B cell (primary cell): ENCODE measurements around the gene RENBP. TPM values are rescaled to one million over a fixed set of nuclear protein-coding genes. Genes with fewer than 3 reads are reported as not detected.

ENCODE experiments used
- ATAC-seq: fragments of 200-7000 bp; cut with Tn5 transposase; one replicate; pipeline ENCODE4 v1.10.0; 2021; ENCODE audit warnings: low read depth, mild to moderate bottlenecking, moderate number of reproducible peaks, moderate library complexity
- CTCF ChIA-PET: fragments of 350-600 bp; sonication (Branson Sonifier 250); formaldehyde crosslinking; loops from one replicate; lab custom pipeline; 2021; ENCODE audit warnings: antibody characterized with exemption, inconsistent platforms; lab: Charles Lee
- POLR2A ChIA-PET: fragments of 350-600 bp; sonication (Branson Sonifier 250); formaldehyde crosslinking; loops from one replicate; lab custom pipeline; 2021; ENCODE audit warnings: antibody characterized with exemption; lab: Charles Lee
- DNase-seq: peaks from one replicate; pipeline ENCODE4 v3.0.0; 2013
- H2AFZ ChIP-seq: 2 replicates; pipeline ENCODE4 v1.6.1; 2012; ENCODE audit warnings: mild to moderate bottlenecking, low read depth, low read length; ENCODE audit not compliant: insufficient read depth, poor library complexity, severe bottlenecking
- H3K27ac ChIP-seq, 2 donors: 1 replicate in 1 of 2; 2 replicates in 1 of 2; pipeline ENCODE4 v1.5.1; 2012 to 2013; ENCODE audit warnings: low read length in 2 of 2, mild to moderate bottlenecking in 2 of 2, moderate library complexity in 1 of 2
- H3K27me3 ChIP-seq, 4 experiments: fragments of 200-600 bp in 1 of 4; sonication (generic) in 1 of 4; replicated peaks in 1 of 4; 1 replicate in 2 of 4; 2 replicates in 2 of 4; pipeline versions ENCODE4 v1.6.1 to v1.7.0; 2013 to 2016; ENCODE audit warnings: low read length in 3 of 4, mild to moderate bottlenecking in 2 of 4, mixed read lengths in 1 of 4, moderate library complexity in 1 of 4; ENCODE audit not compliant: insufficient read depth in 4 of 4, control insufficient read depth in 3 of 4; ENCODE audit errors: control extremely low read depth in 1 of 4
- H3K36me3 ChIP-seq, 2 experiments: replicated peaks in 1 of 2; 1 replicate in 1 of 2; 2 replicates in 1 of 2; pipeline versions ENCODE4 v1.6.1 to v1.7.1; 2013; ENCODE audit warnings: low read length in 1 of 2; ENCODE audit not compliant: insufficient read depth in 2 of 2, control insufficient read depth in 1 of 2; ENCODE audit errors: control extremely low read depth in 1 of 2, extremely low read depth in 1 of 2
- H3K4me1 ChIP-seq, 2 donors: fragments of 200-600 bp in 1 of 2; sonication (generic) in 1 of 2; 1 replicate in 1 of 2; 2 replicates in 1 of 2; pipeline versions ENCODE4 v1.5.1 to v1.6.1; 2013 to 2017; ENCODE audit warnings: low read length in 2 of 2; ENCODE audit not compliant: control insufficient read depth in 2 of 2, insufficient read depth in 2 of 2
- H3K4me2 ChIP-seq: replicated peaks from 2 replicates; pipeline ENCODE3; 2012; ENCODE audit warnings: mild to moderate bottlenecking, low read depth, low read length; ENCODE audit not compliant: poor library complexity, severe bottlenecking
- H3K4me3 ChIP-seq, 5 experiments: fragments of 200-600 bp in 1 of 5; sonication (generic) in 1 of 5; 1 replicate in 3 of 5; 2 replicates in 2 of 5; pipeline versions ENCODE4 v1.5.1 to v1.7.0; 2011 to 2016; ENCODE audit warnings: low read length in 4 of 5, mild to moderate bottlenecking in 4 of 5, low read depth in 2 of 5, control low read depth in 1 of 5, moderate library complexity in 1 of 5; ENCODE audit not compliant: insufficient read depth in 1 of 5; ENCODE audit errors: control extremely low read depth in 1 of 5, extremely low read depth in 1 of 5
- H3K79me2 ChIP-seq: fragments of 200-600 bp; sonication (generic); one replicate; pipeline ENCODE4 v1.6.0; 2016; ENCODE audit warnings: low read length; ENCODE audit not compliant: control insufficient read depth, insufficient read depth
- H3K9ac ChIP-seq: fragments of 200-600 bp; sonication (generic); 2 replicates; pipeline ENCODE4 v1.6.1; 2017; ENCODE audit warnings: mild to moderate bottlenecking, low read length, moderate library complexity
- H3K9me3 ChIP-seq, 3 donors: one replicate each; pipeline versions ENCODE4 v1.6.1 to v1.7.1; 2013; ENCODE audit warnings: low read length in 2 of 3; ENCODE audit not compliant: control insufficient read depth in 2 of 3, insufficient read depth in 1 of 3; ENCODE audit errors: control extremely low read depth in 1 of 3
- H4K20me1 ChIP-seq: 2 replicates; pipeline ENCODE4 v1.6.0; 2012; ENCODE audit warnings: mild to moderate bottlenecking, low read length; ENCODE audit not compliant: insufficient read depth, control insufficient read depth, poor library complexity, severe bottlenecking
- H3K27ac Mint-ChIP-seq: one replicate; pipeline ENCODE4 v1.8.0; 2021; ENCODE audit warnings: mixed read lengths
- H3K27me3 Mint-ChIP-seq: one replicate; pipeline ENCODE4 v1.8.0; 2021; ENCODE audit warnings: mixed read lengths
- H3K4me1 Mint-ChIP-seq: one replicate; pipeline ENCODE4 v1.8.0; 2021; ENCODE audit warnings: mixed read lengths
- H3K4me3 Mint-ChIP-seq: one replicate; pipeline ENCODE4 v1.8.0; 2021; ENCODE audit warnings: mixed read lengths
- H3K9me3 Mint-ChIP-seq: one replicate; pipeline ENCODE4 v1.8.0; 2022; ENCODE audit warnings: mixed read lengths; ENCODE audit not compliant: insufficient read depth
- CTCF ChIP-seq: fragments of 200-600 bp; IDR thresholded peaks from one replicate; pipeline ENCODE4 v1.8.0; 2022; ENCODE audit warnings: antibody characterized with exemption, mild to moderate bottlenecking
- EZH2 ChIP-seq: IDR thresholded peaks from 2 replicates; pipeline ENCODE4 v1.6.1; 2012; ENCODE audit warnings: borderline replicate concordance, low read depth, mild to moderate bottlenecking, moderate library complexity, low read length; ENCODE audit not compliant: insufficient read depth, poor library complexity, severe bottlenecking
- WGBS: methylation state at CpG from one replicate; pipeline ENCODE4 v1.1.5; 2013; ENCODE audit warnings: missing lambda C conversion rate; ENCODE audit not compliant: insufficient coverage; 5-methylcytosine and 5-hydroxymethylcytosine counted together
- intact Hi-C: fragments of 100-400 bp; cut with micrococcal nuclease; formaldehyde crosslinking; loops from one replicate; pipeline ENCODE4 v1.10.0; 2022
- polyA plus RNA-seq: library from polyadenylated mRNA; depleted of rRNA; stranded (reverse); fragments of >200 nt; gene quantifications from 2 replicates; pipeline ENCODE4 v1.2.3, GENCODE V29; 2012
- total RNA-seq, 2 donors: library from RNA; stranded (reverse); fragments of 120-200 nt in 1 of 2; gene quantifications; 1 replicate in 1 of 2; 2 replicates in 1 of 2; pipeline versions ENCODE4 v1.2.3 to v1.2.4, GENCODE V29; 2013 to 2022

RENBP gene
- total and polyA plus RNA-seq, 2 donors (not counting 1 experiment from before 2014, with no cell fraction given), result 30.6 to 39.2 TPM

- CTCF ChIA-PET, result interaction anchor here (1.0 to 13.1 kb wide), 4 partner anchors 25 to 161 kb away, joined by 3 to 325 read pairs (median 8); partner anchors contain the start of genes IDH3G, RENBP and SSR4
- Mint-ChIP-seq H3K9me3 (no peaks in the 10 kb centered on the region), H3K27me3 (no peaks in the 10 kb centered on the region), H3K4me1 (peaks cover 33% of the 10 kb centered on the region), H3K4me3 (peak overlapping the region; percentile 44), H3K27ac (peak overlapping the region; percentile 71)
- TF ChIP-seq EZH2, result no peak
- no peak for TF ChIP-seq CTCF
- Histone ChIP-seq H3K27me3 (no peaks in the 10 kb centered on the region), H4K20me1 (peaks cover 41% of the 10 kb centered on the region), H3K9ac (no peak overlapping the region), H3K79me2 (peaks cover 44% of the 10 kb centered on the region), H3K36me3 (peaks cover 0 to 27% of the 10 kb centered on the region in 2 experiments), H3K4me2 (peak overlapping the region; percentile 98), H3K27ac (no peak overlapping the region), H3K4me1 (peaks cover 32 to 40% of the 10 kb centered on the region in 2 donors), H2AFZ (no peak overlapping the region), H3K4me3 (no peak overlapping the region), H3K9me3 (no peaks in the 10 kb centered on the region)
- 83% methylated on average over 18 of the region's 40 CpGs for WGBS
- intact Hi-C loops, result no loop called here
- POLR2A ChIA-PET, result interaction anchor here (1.1 to 1.2 kb wide), 2 partner anchors 23 to 25 kb away, joined by 4 to 12 read pairs; no protein-coding TSS in a partner anchor
- no peak for ATAC-seq
- no peak for DNase-seq
These were observed 22.7 kb downstream of the RENBP start for GRCh38 chrX:153921511-153922446.

GRCh38 chrX:153921070-153921469 lies 23.4 kb downstream of the RENBP start:
- Histone ChIP-seq H3K36me3 (peaks cover 0 to 34% of the 10 kb centered on the region in 2 experiments), H3K9me3 (no peaks in the 10 kb centered on the region), H3K9ac (no peak overlapping the region), H2AFZ (no peak overlapping the region), H3K79me2 (peaks cover 44% of the 10 kb centered on the region), H3K4me1 (peaks cover 29 to 40% of the 10 kb centered on the region in 2 donors), H3K27ac (no peak overlapping the region), H3K4me3 (no peak overlapping the region), H3K27me3 (no peaks in the 10 kb centered on the region), H3K4me2 (no peak overlapping the region), H4K20me1 (peaks cover 48% of the 10 kb centered on the region)
- Mint-ChIP-seq H3K27me3 (no peaks in the 10 kb centered on the region), H3K27ac (no peak overlapping the region), H3K4me3 (no peak overlapping the region), H3K4me1 (peaks cover 33% of the 10 kb centered on the region), H3K9me3 (no peaks in the 10 kb centered on the region)
- DNase-seq, result no peak
- WGBS, result 100% methylated on average over 8 of the region's 16 CpGs
- intact Hi-C loops, result no loop called here
- ChIA-PET CTCF (interaction anchor here (13.1 kb wide), 1 partner anchor 25 kb away, joined by 325 read pairs; the partner anchor contains the start of gene RENBP), POLR2A (interaction anchor here (0.6 to 1.1 kb wide), 2 partner anchors 26 to 208 kb away, joined by 4 read pairs; no protein-coding TSS in a partner anchor)
- ATAC-seq, result no peak
- TF ChIP-seq CTCF, result no peak
- TF ChIP-seq EZH2, result no peak
